LNCAP (cell line): Measurements from ENCODE around the gene ZNF174.

Experiments used
- TF ChIP-seq, protein P1 (sequence below): fragments of 450-650 bp; IDR thresholded peaks from 2 replicates; pipeline ENCODE4 v1.5.1; 2017; ENCODE audit warnings: mild to moderate bottlenecking

The ZNF174 gene

DNA sequence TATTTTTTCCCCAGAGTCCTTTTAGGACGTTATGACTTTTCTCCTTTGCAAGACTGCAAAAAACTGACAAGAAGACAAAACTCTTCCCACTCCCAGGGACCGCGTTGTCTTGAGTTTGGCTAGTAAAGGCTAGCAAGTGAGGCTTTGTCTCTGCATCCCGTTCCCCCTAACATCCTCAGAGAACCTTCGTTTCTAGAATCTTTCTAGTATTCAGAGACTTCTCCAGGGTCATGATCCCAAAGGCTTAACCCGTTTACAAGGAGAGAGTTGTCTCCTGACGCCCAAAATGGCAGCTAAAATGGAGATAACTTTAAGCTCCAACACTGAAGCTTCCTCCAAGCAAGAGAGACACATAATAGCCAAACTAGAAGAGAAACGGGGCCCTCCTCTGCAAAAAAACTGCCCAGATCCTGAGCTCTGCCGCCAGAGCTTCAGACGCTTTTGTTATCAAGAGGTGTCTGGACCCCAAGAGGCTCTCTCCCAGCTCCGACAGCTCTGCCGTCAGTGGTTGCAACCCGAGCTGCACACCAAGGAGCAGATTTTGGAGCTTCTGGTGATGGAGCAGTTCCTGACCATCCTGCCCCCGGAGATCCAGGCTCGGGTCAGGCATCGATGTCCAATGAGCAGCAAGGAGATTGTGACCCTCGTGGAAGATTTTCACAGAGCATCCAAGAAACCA is 843 bp downstream of the ZNF174 start:
- TF ChIP-seq, protein P1, sequence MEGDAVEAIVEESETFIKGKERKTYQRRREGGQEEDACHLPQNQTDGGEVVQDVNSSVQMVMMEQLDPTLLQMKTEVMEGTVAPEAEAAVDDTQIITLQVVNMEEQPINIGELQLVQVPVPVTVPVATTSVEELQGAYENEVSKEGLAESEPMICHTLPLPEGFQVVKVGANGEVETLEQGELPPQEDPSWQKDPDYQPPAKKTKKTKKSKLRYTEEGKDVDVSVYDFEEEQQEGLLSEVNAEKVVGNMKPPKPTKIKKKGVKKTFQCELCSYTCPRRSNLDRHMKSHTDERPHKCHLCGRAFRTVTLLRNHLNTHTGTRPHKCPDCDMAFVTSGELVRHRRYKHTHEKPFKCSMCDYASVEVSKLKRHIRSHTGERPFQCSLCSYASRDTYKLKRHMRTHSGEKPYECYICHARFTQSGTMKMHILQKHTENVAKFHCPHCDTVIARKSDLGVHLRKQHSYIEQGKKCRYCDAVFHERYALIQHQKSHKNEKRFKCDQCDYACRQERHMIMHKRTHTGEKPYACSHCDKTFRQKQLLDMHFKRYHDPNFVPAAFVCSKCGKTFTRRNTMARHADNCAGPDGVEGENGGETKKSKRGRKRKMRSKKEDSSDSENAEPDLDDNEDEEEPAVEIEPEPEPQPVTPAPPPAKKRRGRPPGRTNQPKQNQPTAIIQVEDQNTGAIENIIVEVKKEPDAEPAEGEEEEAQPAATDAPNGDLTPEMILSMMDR, result no peak

DNA sequence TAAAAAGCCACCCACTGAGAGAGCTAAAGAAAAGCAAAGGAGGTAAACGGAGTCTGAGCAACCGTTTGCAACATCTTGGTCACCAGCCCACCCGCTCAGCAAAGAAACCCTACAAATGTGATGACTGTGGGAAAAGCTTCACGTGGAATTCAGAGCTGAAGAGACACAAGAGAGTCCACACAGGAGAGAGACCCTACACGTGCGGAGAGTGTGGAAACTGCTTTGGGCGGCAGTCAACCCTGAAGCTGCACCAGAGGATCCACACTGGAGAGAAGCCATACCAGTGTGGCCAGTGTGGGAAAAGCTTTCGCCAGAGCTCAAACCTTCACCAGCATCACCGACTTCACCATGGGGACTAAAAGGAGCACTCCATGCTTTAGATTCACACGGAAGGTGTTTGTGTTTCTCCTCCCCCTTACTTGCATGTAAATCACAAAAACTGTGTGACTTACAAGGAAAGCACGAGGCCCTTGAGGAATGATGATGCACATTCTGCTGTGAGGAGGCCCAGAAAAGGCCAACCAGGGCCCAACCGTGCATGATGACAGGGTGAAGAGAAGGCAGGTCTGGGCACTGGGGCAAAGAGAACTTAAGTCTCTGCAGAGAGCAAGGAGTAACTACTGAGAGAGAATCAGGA is 7.7 kb downstream of the ZNF174 start:
- TF ChIP-seq, protein P1, result no peak

DNA sequence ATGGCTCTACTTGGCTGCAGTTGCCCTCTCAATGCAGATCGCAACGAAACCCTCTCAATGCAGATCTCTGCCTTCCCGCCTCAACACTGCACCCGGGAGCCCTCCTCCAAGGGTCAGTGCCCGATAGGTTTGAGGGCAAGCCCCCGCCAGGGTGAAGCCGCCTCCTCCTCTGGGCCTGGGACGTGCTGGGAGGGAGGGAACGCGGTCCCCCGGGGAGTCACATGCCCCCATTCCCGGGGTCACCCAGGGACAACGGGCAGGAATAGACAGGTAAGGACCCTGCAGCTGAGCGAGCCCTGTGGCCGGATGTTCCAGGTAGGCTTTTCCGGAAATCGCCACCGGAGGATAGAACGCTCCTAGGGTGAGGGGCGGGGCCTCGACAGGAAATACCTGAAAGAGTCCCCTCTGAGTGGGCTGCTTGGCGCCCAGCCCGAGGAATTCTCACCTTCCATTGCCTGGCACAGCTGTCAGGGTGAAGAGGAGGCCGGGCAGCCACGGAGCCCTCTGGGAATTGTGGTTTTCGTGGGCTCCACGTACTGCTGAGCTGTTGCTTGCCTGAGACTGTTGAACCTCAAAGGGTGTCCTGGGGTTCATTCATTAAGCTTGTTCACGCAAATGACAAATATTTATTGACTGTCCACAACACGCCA is 12.8 kb downstream of the ZNF174 start:
- TF ChIP-seq, protein P1, result no peak

DNA sequence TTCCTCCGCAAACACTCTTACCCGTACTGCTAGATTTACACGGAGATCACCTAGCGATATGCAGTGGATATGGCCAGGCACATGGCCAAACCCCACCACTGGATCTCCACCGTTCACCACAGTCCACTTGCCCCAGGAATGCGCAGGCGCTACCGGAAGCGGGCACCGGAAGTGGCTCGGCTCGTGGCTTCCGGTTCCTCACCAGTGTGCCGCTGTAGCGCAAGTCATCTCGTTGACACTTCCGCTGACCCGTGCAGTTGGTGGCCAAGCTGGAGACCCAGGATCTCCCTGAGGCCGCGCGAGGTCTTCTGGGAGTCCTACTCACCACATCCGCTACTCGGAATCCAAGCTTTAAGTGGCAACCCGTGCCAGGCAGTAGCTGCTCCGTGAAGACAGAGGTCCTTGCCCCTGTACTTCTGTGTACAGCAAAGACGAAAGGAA is 30.8 kb downstream of the ZNF174 start:
- TF ChIP-seq, protein P1, result no peak

DNA sequence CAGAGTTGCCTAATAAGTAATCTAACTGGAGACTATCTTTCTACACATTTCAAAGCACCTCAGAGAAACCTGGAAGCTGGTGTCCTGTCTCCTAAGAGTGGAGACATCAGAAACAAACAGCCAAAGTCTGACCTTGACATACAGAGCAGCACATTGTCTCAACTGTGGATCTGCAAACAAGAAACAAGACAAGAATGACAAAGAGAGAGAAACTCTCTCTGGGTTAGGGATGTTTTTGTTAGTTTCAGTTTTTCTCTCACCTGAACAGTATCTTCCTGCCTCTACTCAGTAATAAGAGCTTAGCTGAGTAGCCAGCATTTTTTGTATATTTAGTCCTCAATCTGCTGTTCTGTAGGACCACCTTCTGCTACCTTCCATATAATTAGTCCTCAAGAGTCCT is 33.4 kb downstream of the ZNF174 start:
- TF ChIP-seq, protein P1, result no peak

DNA sequence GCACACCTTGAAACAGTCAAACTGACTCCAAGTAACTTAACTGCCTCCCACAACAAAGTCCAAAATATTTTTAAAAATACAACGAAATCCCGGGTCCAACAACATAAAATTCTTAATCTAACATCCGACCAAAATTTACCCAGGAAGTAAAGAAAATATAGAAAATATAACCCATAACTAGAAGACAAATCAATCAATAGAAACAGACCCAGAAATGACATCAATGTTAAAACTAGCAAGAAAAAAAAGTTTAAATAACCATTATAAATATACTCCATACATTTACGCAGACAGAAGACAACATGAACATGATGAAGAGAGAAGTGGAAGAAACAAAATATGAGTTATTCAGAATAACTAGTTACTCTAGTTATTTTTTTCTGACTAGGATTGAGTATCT is 38.6 kb downstream of the ZNF174 start:
- TF ChIP-seq, protein P1, result no peak

DNA sequence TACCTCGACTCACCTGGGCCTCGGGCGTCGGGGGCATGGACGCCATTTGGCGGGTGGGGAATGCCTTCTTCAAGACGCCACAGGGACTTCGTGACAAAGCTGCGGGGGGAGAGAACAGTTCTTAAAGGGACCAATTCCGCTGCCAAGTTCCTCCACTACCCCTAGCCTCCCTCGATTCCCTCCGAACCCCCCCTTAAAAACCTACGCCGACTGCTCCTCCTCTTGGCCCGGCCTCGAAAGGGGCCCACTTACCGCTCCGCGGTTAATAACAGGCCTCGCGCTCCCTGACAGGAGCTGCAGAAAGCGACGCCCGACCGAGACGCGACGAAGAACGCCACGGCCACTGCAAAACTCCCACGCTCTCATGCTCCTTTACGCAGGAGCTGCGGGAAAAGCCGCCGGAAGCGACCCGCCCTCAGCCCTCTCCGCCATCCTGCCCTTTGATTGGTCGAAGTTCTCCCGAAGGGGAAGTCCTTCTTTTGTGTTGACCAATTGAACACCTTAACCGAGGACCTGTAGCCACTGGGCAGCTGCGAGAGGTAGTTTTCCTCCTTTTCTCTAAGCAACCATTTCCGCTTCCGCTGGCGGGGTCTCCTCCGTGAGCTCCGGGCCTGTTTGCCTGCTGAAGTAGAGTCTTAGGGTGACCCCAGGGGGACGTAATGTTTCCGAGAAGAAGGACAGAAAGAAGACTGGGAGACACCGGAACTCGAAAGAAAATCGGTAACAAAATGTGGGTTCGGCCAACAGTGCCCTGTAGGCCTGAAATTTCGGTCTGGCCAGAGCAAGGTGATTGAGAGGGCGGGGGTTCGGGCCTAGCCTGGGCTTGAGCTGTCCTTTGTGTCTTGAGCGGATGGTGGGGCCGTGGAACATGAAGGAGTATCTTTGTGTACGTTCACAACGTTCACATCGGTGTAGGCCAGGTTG is 42.4 kb downstream of the ZNF174 start, which contains the start of the genes NAA60 and ZNF597:
Gene NAA60 (plus strand): TSS at position 573 of the 924 bp plus-strand sequence. CDS start 32,548 bp downstream, outside the sequence.
Gene ZNF597 (minus strand): TSS at position 397 of the 924 bp plus-strand sequence. CDS start 351 bp downstream, at position 46.
- TF ChIP-seq, protein P1, result no peak
